ENCODE measurements around the gene ZBTB7C. TPM values are rescaled to one million over a fixed set of nuclear protein-coding genes. Genes with fewer than 3 reads are reported as not detected.

The ZBTB7C gene
- total RNA-seq, 3 donors from 2014 or later (not counting 1 experiment from before 2014, with no cell fraction given) = 0.07 TPM; not detected in 2

- H3K4me1 Mint-ChIP-seq = no peaks in the 10 kb centered on the region
- peaks cover 46 to 62% of the 10 kb centered on the region in 2 donors for H3K27me3 Mint-ChIP-seq (ENCODE audit: low read depth in 2 of 2)
- Histone ChIP-seq H3K9me3 (ENCODE audit: control insufficient read depth, insufficient read depth, low read length) (no peaks in the 10 kb centered on the region), H3K36me3 (ENCODE audit: control insufficient read depth, insufficient read depth, low read length) (no peaks in the 10 kb centered on the region), H3K27ac (ENCODE audit: low read length) (no peak overlapping the region), H3K27me3 (ENCODE audit: control insufficient read depth, insufficient read depth, low read length) (peaks cover 7% of the 10 kb centered on the region), H3K4me1 (ENCODE audit: control insufficient read depth, insufficient read depth, low read length) (no peaks in the 10 kb centered on the region), H3K4me3 (ENCODE audit: low read length) (no peak overlapping the region)
- H3K27ac Mint-ChIP-seq = no peak overlapping the region
- DNase-seq (no peak), ATAC-seq (no peak)
- no peaks in the 10 kb centered on the region for H3K9me3 Mint-ChIP-seq
- no peak for TF ChIP-seq CTCF (IDR thresholded peaks at IDR 0.05)
- H3K4me3 Mint-ChIP-seq = no peak overlapping the region
- 30% methylated on average over 4 of the region's 5 CpGs for WGBS (ENCODE audit: insufficient coverage)
- H3K36me3 Mint-ChIP-seq = no peaks in the 10 kb centered on the region
- intact Hi-C loops (cut with micrococcal nuclease) = no loop called here
These were observed 349.6 kb downstream of the ZBTB7C start for GRCh38 chr18:48059455-48060010.

DNA sequence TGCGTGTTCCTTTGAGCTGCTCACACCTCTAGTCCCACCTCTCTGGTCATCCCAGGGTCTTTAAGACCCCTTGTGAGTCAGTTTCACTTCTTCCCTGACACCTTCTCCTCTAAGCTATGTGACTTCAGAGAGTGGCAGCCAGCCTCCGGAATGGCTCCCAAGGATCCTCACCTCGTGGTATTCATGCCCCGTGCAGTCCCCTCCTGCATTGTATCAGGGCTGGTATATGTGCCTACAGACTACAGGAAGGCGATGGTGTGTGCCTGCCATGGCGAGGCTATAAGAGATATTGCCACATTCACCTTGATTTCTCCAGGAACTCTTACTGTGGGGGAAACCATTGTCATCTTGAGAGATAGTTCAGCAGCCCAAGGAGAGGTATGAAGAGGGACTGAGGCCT lies 350.7 kb downstream of the ZBTB7C start:
- H3K4me1 ChIP-seq (ENCODE audit: control insufficient read depth, insufficient read depth, low read length) = no peaks in the 10 kb centered on the region
- no peaks in the 10 kb centered on the region for H3K36me3 ChIP-seq (ENCODE audit: control insufficient read depth, insufficient read depth, low read length)
- 82% methylated on average over 6 of the region's 6 CpGs for WGBS (ENCODE audit: insufficient coverage)
- peaks cover 7% of the 10 kb centered on the region for H3K27me3 ChIP-seq (ENCODE audit: control insufficient read depth, insufficient read depth, low read length)
- Mint-ChIP-seq H3K4me1 (no peaks in the 10 kb centered on the region), H3K27me3 (ENCODE audit: low read depth in 2 of 2) (peaks cover 54 to 72% of the 10 kb centered on the region in 2 donors), H3K9me3 (no peaks in the 10 kb centered on the region), H3K36me3 (no peaks in the 10 kb centered on the region), H3K4me3 (no peak overlapping the region), H3K27ac (no peak overlapping the region)
- no peaks in the 10 kb centered on the region for H3K9me3 ChIP-seq (ENCODE audit: control insufficient read depth, insufficient read depth, low read length)
- H3K4me3 ChIP-seq (ENCODE audit: low read length) = no peak overlapping the region
- DNase-seq (no peak), ATAC-seq (no peak)
- TF ChIP-seq CTCF (IDR thresholded peaks at IDR 0.05) = no peak
- H3K27ac ChIP-seq (ENCODE audit: low read length) = no peak overlapping the region
- intact Hi-C loops (cut with micrococcal nuclease) = no loop called here

- Mint-ChIP-seq H3K27ac (no peak overlapping the region), H3K4me1 (no peaks in the 10 kb centered on the region), H3K9me3 (no peaks in the 10 kb centered on the region), H3K4me3 (no peak overlapping the region), H3K36me3 (no peaks in the 10 kb centered on the region), H3K27me3 (ENCODE audit: low read depth in 2 of 2) (peaks cover 57 to 81% of the 10 kb centered on the region in 2 donors)
- Histone ChIP-seq H3K36me3 (ENCODE audit: control insufficient read depth, insufficient read depth, low read length) (no peaks in the 10 kb centered on the region), H3K27ac (ENCODE audit: low read length) (no peak overlapping the region), H3K4me3 (ENCODE audit: low read length) (no peak overlapping the region), H3K4me1 (ENCODE audit: control insufficient read depth, insufficient read depth, low read length) (no peaks in the 10 kb centered on the region), H3K27me3 (ENCODE audit: control insufficient read depth, insufficient read depth, low read length) (peaks cover 10% of the 10 kb centered on the region), H3K9me3 (ENCODE audit: control insufficient read depth, insufficient read depth, low read length) (no peaks in the 10 kb centered on the region)
- TF ChIP-seq CTCF (IDR thresholded peaks at IDR 0.05) = no peak
- intact Hi-C loops (cut with micrococcal nuclease) = no loop called here
- no peak for ATAC-seq
- no peak for DNase-seq
These were observed 352.2 kb downstream of the ZBTB7C start for GRCh38 chr18:48057018-48057417.

DNA sequence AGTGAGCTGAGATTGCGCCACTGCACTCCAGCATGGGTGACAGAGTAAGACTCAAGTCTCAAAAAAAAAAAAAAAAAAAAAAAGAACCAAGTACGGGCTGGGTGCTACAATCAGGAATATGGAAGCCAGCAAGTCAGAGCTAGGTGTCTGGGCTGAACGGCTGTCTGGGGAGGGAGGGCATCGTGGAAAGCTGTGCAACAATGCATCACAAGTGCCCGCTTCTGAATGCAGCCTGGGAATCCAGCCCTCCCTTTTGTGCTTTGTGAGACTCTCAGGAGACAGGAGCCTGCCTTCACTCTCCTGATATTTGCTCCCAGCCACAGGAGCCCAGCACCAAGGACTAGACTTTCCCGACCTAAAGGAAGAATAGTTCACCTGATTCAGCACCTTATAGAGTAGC lies 353.8 kb downstream of the ZBTB7C start:
- no peaks in the 10 kb centered on the region for H3K36me3 ChIP-seq (ENCODE audit: control insufficient read depth, insufficient read depth, low read length)
- intact Hi-C loops (cut with micrococcal nuclease) = no loop called here
- H3K36me3 Mint-ChIP-seq = no peaks in the 10 kb centered on the region
- H3K4me3 ChIP-seq (ENCODE audit: low read length) = no peak overlapping the region
- peaks cover 48 to 74% of the 10 kb centered on the region in 2 donors for H3K27me3 Mint-ChIP-seq (ENCODE audit: low read depth in 2 of 2)
- H3K4me1 Mint-ChIP-seq = no peaks in the 10 kb centered on the region
- H3K27me3 ChIP-seq (ENCODE audit: control insufficient read depth, insufficient read depth, low read length) = peaks cover 10% of the 10 kb centered on the region
- H3K9me3 ChIP-seq (ENCODE audit: control insufficient read depth, insufficient read depth, low read length) = no peaks in the 10 kb centered on the region
- TF ChIP-seq CTCF (IDR thresholded peaks at IDR 0.05) = no peak
- H3K27ac Mint-ChIP-seq = no peak overlapping the region
- H3K9me3 Mint-ChIP-seq = no peaks in the 10 kb centered on the region
- H3K4me3 Mint-ChIP-seq = no peak overlapping the region
- no peaks in the 10 kb centered on the region for H3K4me1 ChIP-seq (ENCODE audit: control insufficient read depth, insufficient read depth, low read length)
- ATAC-seq (no peak), DNase-seq (no peak)
- WGBS (ENCODE audit: insufficient coverage) = 87% methylated on average over 6 of the region's 6 CpGs
- no peak overlapping the region for H3K27ac ChIP-seq (ENCODE audit: low read length)
